ENCODE measurements around the gene DARS1.

The DARS1 gene

DNA sequence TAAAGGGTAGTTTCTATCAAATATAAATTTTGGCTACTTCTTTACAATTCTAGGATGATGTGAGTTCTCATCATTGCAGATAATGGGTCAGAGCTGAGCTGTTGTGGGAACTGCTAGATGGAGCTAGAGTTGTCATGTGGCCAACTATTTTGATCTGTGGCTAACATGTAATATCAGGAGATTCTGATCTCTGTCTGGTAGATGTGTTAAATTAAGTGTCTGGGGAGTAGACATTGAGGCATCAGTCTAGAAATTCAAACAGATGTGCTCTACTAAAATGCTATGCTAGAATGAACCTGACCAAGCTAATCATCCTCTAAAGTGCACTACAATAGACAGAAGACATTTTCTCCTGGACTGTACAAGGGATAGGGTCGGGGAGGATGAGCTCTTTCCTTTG is 30.3 kb upstream of the DARS1 start:
- DNase-seq (ENCODE audit: low spot score) = peak; percentile 22

- DNase-seq (ENCODE audit: low spot score) = no peak
Observed at GRCh38 chr2:136014411-136014810, 29.0 kb upstream of the DARS1 start.

- DNase-seq (ENCODE audit: low spot score) = no peak
Observed at GRCh38 chr2:136013955-136014354, 28.5 kb upstream of the DARS1 start.

GRCh38 chr2:136013136-136013685 is 27.8 kb upstream of the DARS1 start:
- DNase-seq (ENCODE audit: low spot score) = no peak

GRCh38 chr2:136012315-136012714 is 26.9 kb upstream of the DARS1 start:
- DNase-seq (ENCODE audit: low spot score) = no peak

- no peak for DNase-seq (ENCODE audit: low spot score)
Observed at GRCh38 chr2:136010126-136010525, 24.7 kb upstream of the DARS1 start.

DNA sequence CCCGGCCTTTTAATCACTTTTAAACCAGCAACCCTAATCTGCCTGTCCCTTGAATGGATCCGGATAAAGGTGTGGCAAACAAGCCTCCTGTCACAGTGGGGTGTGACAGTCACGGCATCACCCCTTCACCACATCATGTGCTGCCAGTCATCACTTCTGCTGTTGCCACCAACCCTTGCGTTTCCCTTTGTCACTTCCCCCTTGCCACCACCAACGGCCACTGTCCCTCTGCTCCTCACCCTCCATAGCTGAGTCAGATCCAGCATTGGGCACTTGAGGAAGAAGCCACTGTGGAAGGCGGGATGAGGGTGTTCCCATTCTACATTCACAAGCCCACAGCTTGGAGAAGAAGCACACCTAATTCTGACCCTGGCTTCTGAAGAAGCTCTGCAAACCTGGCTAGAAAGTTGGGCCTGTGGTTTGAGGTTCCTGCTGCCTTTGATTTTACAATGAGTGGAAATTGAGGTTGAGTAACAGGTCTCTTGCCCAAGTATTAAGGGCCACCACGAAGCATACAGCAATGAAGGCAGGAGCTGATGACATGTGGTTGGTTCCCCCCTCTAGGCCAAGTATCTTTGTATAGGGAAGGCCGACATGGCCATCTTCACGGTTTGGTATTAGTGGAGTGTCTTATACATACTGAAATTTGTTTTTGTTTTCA is 22.9 kb upstream of the DARS1 start:
- peak; percentile 78 for DNase-seq (ENCODE audit: low spot score)

DNA sequence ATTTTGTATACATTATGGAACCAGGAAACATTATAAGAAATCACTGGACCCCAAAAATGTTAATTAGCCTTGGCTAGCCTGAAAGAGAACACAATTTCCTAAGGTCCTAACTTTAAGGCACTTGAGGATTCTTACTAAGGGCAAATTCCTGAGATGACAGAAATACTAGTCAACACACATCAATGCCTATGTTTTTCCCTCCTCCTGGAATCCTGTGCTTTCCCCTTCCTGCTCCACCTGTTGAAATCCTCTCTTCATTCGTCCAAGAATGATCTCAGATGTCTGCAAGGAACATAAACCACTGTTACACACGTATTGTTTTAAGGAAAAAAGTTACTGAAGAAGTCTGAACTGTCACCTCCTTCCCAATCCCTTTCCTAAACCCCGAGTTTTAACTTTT is 21.2 kb upstream of the DARS1 start:
- no peak for DNase-seq (ENCODE audit: low spot score)

DNA sequence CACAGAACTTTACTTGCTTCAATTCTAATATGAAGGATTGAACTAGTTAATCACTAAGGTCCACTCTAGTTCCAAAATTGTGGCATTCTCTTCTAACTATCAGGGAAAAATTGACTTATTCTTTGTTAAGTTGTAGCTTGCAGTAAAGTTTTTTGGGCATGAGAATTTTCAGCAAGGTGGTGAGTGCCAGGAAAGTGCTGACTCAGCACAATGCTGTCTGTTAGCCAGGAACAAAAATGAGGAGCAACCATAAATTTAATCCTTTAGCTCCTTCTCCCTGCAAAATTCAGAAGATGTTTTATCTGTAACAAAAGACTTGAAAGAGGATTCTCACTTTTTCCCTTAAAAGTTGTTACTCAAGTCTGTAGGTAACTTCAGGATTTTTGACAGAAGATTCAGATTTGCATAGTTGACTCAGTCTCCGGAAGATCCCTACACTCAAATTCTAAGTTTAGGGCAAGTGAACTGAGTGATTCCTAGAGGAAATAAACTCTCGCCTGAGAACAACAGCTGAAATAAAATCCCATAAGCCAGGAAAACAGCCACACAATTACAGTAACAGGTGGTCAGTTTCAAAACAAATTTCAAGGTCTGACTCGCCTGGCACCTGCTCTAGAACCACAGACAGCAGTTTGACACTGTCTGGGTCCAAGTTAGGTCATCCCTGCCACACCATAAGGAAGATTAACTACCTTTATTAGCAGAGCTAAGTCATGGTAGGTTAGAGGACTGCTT is 20.2 kb upstream of the DARS1 start:
- DNase-seq (ENCODE audit: low spot score) = no peak

DNA sequence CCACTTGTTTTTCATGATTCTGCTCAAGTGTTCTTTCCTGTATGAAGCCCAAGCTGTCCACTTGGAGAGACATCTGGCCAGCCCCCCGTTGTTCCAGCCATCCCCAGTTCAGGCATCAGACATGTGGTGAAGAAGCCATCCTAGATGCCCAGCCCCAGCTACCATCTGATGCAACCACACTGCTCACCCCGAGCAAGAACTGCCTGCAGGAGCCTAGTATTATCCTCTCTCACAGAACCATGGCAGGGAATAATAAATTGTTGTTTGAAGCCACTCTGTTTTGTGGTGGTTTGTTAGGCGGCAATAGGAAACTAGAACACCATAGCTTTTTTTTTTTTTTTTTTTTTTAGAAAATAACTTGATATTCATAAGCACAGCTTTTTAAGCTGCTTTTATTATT is 19.5 kb upstream of the DARS1 start:
- no peak for DNase-seq (ENCODE audit: low spot score)

DNA sequence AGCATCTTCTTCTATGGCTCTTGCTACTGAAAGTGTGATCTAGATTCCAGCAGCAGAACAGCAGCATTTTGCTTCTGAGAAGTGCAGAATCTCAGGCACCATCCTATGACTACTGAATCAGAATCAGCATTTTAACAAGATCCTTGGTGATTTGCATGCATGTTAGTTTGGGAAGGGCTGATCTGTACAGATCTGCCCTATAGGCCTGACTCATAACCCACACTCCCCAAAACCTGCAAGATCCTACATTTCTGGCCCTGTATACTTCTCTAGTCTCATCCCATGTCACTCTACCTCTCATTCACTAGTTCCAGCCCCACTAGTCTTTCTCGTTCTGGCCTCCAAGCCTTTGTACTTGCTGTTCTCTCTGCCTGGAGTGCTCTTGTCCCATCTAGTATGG is 15.7 kb upstream of the DARS1 start:
- DNase-seq (ENCODE audit: low spot score) = no peak

DNA sequence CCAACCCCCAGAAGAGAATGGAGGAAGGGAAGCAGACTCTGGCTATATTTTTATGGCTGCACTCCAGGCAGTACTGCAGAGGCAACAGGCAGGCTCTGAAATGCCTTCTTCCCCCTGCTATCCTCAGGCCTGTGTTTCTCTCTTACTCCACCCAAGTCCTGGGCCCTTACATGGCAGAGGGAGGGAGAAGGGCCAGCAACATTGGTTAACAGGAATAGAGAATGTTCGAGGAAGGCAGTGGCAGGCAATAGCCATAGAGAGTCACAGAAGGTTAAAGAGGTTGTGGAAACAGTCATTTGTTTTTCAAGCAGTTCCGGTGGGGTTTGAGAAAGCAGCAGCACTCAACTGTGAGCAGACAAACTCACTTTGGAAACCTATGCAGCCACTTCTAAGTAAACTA is 15.1 kb upstream of the DARS1 start:
- no peak for DNase-seq (ENCODE audit: low spot score)

DNA sequence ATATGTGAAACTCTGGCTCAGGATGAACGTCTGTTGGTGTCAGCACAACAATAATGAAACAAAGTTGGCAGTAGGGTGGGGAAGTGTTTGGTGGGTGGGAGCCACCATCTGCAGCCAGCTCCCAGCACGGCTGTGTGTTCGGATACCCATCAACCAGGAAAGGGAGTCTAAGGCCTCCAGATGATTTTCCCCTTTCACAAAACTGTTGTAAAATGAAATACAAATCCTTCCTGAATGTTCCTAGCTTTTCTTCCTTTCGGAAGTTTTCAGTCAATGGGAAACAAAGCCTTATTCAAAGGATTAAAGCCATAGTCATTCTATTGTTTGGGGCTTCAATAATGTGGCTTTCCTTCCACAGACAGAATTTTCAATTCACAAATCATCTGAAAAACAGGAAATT is 14.5 kb upstream of the DARS1 start:
- no peak for DNase-seq (ENCODE audit: low spot score)

- no peak for DNase-seq (ENCODE audit: low spot score)
Observed at GRCh38 chr2:135998879-135999278, 13.5 kb upstream of the DARS1 start.

- DNase-seq (ENCODE audit: low spot score) = no peak
Observed at GRCh38 chr2:135997380-135997779, 12.0 kb upstream of the DARS1 start.

- no peak for DNase-seq (ENCODE audit: low spot score)
Observed at GRCh38 chr2:135996304-135996703, 10.9 kb upstream of the DARS1 start.

DNA sequence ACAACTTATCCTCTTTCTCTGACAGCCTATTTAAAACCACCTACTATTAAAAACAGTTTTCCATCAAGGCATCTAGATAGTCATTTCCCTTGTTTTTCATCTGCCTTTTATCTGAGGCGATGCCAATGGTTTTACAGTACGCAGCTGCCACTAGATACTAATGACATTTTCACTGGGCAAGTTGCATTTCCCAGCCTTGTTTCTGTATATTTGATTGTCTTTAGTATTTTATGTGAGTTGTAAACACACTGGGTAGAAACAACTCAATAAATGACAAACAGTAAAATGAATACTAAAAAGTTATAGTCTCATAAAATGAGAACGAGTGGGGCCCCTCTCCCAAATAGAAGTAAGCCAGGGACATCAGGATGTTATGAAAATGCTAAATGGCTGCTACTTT is 8.9 kb upstream of the DARS1 start:
- DNase-seq (ENCODE audit: low spot score) = no peak

- no peak for DNase-seq (ENCODE audit: low spot score)
Observed at GRCh38 chr2:135993421-135993820, 8.0 kb upstream of the DARS1 start.

- no peak for DNase-seq (ENCODE audit: low spot score)
Observed at GRCh38 chr2:135991861-135992260, 6.4 kb upstream of the DARS1 start.

DNA sequence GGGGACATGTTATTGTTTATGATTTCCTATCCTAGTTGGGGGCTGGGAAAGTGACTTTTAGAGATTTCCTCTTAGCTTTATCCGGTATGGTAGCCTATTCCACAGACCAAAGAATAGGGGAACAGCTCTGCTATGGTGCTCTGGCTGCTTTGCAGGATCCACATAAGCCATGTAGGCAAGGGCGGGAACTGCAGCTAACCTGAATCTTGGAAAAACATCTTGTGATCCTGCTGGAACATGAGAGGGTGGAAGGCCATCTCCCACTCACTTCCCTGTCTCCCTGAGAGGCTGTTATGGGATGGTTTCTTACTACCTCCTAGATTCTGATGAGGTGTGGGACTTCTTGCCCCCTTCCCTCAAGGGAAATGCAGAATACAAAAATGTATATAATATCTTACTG is 2.0 kb upstream of the DARS1 start:
- DNase-seq (ENCODE audit: low spot score) = no peak

- DNase-seq (ENCODE audit: low spot score) = no peak
Observed at GRCh38 chr2:135986507-135986906, 1.1 kb upstream of the DARS1 start.

GRCh38 chr2:135985826-135986393 is 484 bp upstream of the DARS1 start:
- no peak for DNase-seq (ENCODE audit: low spot score)

Measured in CD4-positive, alpha-beta T cell treated with Interleukin-2 at 100 ng/mL for 4 hours (primary cell).